Activated T-cell treated with anti-CD3 and anti-CD28 coated beads, Interleukin-2, amount 50 U/mL, for 1 hour (primary cell): ENCODE measurements around the gene CLN6.
"Not testable (repeated sequence)": the region's sequence is repeated elsewhere in the genome, so short reads cannot be mapped to it uniquely, and the experiment has no call there.

Source experiments
- DNase-seq: peaks from one replicate; pipeline ENCODE4 v3.0.0-alpha.2; 2020

The CLN6 gene

DNA sequence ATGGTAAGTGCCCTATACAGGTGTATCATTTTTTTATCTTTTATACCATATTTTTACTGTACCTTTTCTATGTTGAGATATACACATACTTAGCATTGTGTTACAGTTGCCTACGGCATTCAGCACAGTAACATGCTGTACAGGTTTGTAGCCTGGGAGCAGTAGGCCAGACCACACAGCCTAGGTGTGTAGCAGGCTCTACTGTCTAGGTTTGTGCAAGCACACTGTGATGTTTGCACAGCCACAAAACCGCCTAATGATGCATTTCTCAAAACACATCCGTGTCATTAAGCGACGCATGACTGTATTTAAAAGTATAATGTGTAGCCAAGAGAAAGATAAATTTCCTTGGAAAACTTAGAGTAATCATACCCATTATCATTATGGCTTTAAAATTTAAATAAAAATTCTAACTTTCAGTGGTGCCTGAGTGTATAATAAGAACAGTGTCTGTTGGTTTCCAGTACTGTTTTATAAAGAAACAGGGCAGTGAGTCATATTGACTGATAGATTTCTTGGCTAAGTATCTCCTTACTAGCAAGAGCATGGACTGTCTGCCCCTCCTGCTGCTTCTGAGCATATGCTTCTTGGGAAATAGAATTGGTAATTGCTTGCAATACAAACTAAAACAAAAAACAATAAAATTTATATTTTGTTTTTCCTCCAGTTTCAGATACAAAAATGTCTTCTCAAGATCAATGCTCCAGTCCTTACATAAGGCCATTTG lies 42.7 kb downstream of the CLN6 start:
- no peak for DNase-seq

DNA sequence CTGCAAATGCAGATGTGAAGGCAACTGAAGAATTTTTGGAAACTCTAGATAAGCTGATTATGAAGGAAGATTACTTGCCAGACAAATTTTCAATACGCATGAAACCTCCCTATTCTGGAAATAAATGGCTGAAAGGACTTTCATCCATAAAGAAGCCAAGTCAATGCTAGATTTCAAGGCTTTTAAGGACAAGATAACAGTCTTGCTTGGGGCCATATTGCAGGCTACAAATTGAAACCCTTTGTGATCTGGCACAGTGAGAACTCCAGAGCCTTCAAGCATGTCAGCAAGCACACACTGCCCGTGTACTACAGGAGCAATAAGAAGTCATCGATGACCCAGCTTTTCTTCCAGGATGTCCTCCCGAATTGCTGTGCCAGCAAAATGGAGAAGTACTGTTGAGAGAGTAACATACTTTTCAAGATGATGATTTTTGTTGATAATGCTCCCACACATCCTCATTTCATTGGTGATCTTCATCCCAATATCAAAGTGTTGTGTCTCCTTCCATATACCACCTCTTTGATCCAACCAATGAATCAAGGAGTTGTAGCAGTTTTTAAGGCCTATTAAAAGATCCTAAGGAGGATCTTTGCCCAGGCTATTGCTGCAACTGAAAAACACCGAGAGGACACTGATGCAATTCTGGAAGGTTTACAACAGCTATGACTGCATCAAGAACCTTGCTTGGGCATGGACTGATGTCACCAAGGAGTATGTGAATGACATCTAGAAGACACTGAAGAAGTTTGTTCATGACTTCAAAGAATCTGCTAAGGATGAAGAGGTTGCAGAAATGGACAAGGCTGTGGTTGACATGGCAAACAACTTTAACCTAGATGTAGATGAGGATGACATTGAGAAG lies 44.7 kb downstream of the CLN6 start:
- DNase-seq: no peak

GRCh38 chr15:68183616-68184315 lies 45.8 kb downstream of the CLN6 start:
- DNase-seq: no peak

GRCh38 chr15:68177742-68178141 lies 51.8 kb downstream of the CLN6 start:
- no peak for DNase-seq

DNA sequence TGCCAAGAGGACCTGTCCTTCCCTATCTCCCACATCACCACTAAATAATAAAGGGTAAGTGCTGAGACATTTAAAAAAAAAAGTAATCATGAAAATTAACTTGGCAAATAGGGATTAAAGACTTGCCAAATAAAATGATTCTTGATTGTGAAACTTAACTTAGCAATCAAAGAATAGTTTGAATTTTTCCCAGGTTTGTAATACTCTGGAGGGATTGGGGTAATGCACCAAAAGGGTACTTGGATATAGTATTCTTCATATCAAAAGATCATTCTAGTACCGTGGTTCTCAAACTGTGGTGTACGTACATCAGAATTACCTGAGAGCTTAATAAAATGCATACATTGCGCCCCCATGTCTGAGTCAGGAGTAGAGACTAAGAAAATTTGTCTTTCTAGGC lies 52.9 kb downstream of the CLN6 start:
- no peak for DNase-seq

GRCh38 chr15:68175526-68175925 lies 54.0 kb downstream of the CLN6 start:
- no peak for DNase-seq

GRCh38 chr15:68173119-68173518 lies 56.4 kb downstream of the CLN6 start:
- DNase-seq: no peak

- not testable (repeated sequence) for DNase-seq
Measured at GRCh38 chr15:68172037-68172436, 57.5 kb downstream of the CLN6 start.

- no peak for DNase-seq
Measured at GRCh38 chr15:68166847-68167246, 62.7 kb downstream of the CLN6 start.

GRCh38 chr15:68163191-68163590 lies 66.3 kb downstream of the CLN6 start:
- no peak for DNase-seq

GRCh38 chr15:68158046-68158628 lies 71.4 kb downstream of the CLN6 start:
- no peak for DNase-seq

GRCh38 chr15:68157074-68157473 lies 72.5 kb downstream of the CLN6 start:
- DNase-seq: no peak
